EH (cell line): ENCODE results near the gene ABLIM2.
"Not testable (repeated sequence)": the region's sequence is repeated elsewhere in the genome, so short reads cannot be mapped to it uniquely, and the experiment has no call there.

Experiments
- DNase-seq: peaks from one replicate; pipeline ENCODE4 v3.0.0-alpha.2; 2015; ENCODE audit warnings: low read depth

ABLIM2 gene

GRCh38 chr4:8156617-8157016, 2.0 kb downstream of the ABLIM2 start:
- DNase-seq: no peak

GRCh38 chr4:8155660-8156421, 2.8 kb downstream of the ABLIM2 start:
- no peak for DNase-seq

- DNase-seq: peak; percentile 33
These were observed 3.6 kb downstream of the ABLIM2 start for GRCh38 chr4:8155048-8155447.

GRCh38 chr4:8153441-8153840, 5.2 kb downstream of the ABLIM2 start:
- DNase-seq: no peak

- no peak for DNase-seq
These were observed 5.8 kb downstream of the ABLIM2 start for GRCh38 chr4:8152865-8153257.

GRCh38 chr4:8152090-8152864, 6.3 kb downstream of the ABLIM2 start:
- DNase-seq: no peak

- DNase-seq: no peak
These were observed 7.4 kb downstream of the ABLIM2 start for GRCh38 chr4:8151165-8151650.

GRCh38 chr4:8150152-8151090, 8.2 kb downstream of the ABLIM2 start:
- no peak for DNase-seq

- DNase-seq: no peak
These were observed 8.9 kb downstream of the ABLIM2 start for GRCh38 chr4:8149664-8150063.

- no peak for DNase-seq
These were observed 9.7 kb downstream of the ABLIM2 start for GRCh38 chr4:8148785-8149435.

- DNase-seq: no peak
These were observed 10.5 kb downstream of the ABLIM2 start for GRCh38 chr4:8148159-8148558.

- DNase-seq: no peak
These were observed 11.2 kb downstream of the ABLIM2 start for GRCh38 chr4:8147231-8147970.

- DNase-seq: no peak
These were observed 12.5 kb downstream of the ABLIM2 start for GRCh38 chr4:8146157-8146556.

GRCh38 chr4:8144359-8144758, 14.3 kb downstream of the ABLIM2 start:
- DNase-seq: peak; percentile 8

GRCh38 chr4:8143392-8144140, 15.0 kb downstream of the ABLIM2 start:
- no peak for DNase-seq

GRCh38 chr4:8142556-8142955, 16.1 kb downstream of the ABLIM2 start:
- DNase-seq: no peak

GRCh38 chr4:8141935-8142334, 16.7 kb downstream of the ABLIM2 start:
- DNase-seq: no peak

GRCh38 chr4:8140915-8141314, 17.7 kb downstream of the ABLIM2 start:
- DNase-seq: no peak

- not testable (repeated sequence) for DNase-seq
These were observed 18.9 kb downstream of the ABLIM2 start for GRCh38 chr4:8139726-8140125.
